GM10847 (cell line): Measurements from ENCODE around the gene SEMA6B.

Source experiments
- POLR2A ChIP-seq: IDR thresholded peaks from 2 replicates; pipeline ENCODE4 v1.6.1; 2011; ENCODE audit not compliant: insufficient read length; ENCODE audit errors: extremely low read depth

The SEMA6B gene

GRCh38 chr19:4529924-4530522 is 29.5 kb downstream of the SEMA6B start:
- no peak for TF ChIP-seq POLR2A

GRCh38 chr19:4528843-4529242 is 30.6 kb downstream of the SEMA6B start:
- TF ChIP-seq POLR2A = no peak

GRCh38 chr19:4525563-4526002 is 33.9 kb downstream of the SEMA6B start:
- no peak for TF ChIP-seq POLR2A

- TF ChIP-seq POLR2A = no peak
Observed at GRCh38 chr19:4524808-4525562, 34.5 kb downstream of the SEMA6B start.

GRCh38 chr19:4523306-4524110 is 36.0 kb downstream of the SEMA6B start:
- TF ChIP-seq POLR2A = no peak

- TF ChIP-seq POLR2A = no peak
Observed at GRCh38 chr19:4522291-4523002, 37.0 kb downstream of the SEMA6B start.

- no peak for TF ChIP-seq POLR2A
Observed at GRCh38 chr19:4521888-4522242, 37.6 kb downstream of the SEMA6B start.

GRCh38 chr19:4521170-4521887 is 38.2 kb downstream of the SEMA6B start:
- TF ChIP-seq POLR2A = no peak

GRCh38 chr19:4519521-4520277 is 39.8 kb downstream of the SEMA6B start:
- TF ChIP-seq POLR2A = no peak

GRCh38 chr19:4519172-4519496 is 40.4 kb downstream of the SEMA6B start:
- no peak for TF ChIP-seq POLR2A

GRCh38 chr19:4518345-4519171 is 40.9 kb downstream of the SEMA6B start, which contains the start of gene PLIN4:
TSS of gene PLIN4 (minus strand) at chr19:4518486. CDS start at chr19:4518272, 214 bp downstream.
- TF ChIP-seq POLR2A = no peak

- TF ChIP-seq POLR2A = no peak
Observed at GRCh38 chr19:4517451-4518057, 41.9 kb downstream of the SEMA6B start.

- no peak for TF ChIP-seq POLR2A
Observed at GRCh38 chr19:4516939-4517300, 42.6 kb downstream of the SEMA6B start.
